Midbrain (tissue), 1 donor: Measurements from ENCODE around the gene EID3.
"Not testable (repeated sequence)": the region's sequence is repeated elsewhere in the genome, so short reads cannot be mapped to it uniquely, and the experiment has no call there.

ENCODE experiments used
- DNase-seq: peaks from one replicate; lab custom pipeline; 2025; lab: John Stamatoyannopoulos, UW

EID3 gene

GRCh38 chr12:104290320-104290719, 13.2 kb upstream of the EID3 start:
- no peak for DNase-seq

- DNase-seq, result no peak
Measured at GRCh38 chr12:104290855-104291254, 12.7 kb upstream of the EID3 start.

- DNase-seq, result no peak
Measured at GRCh38 chr12:104291867-104292524, 11.5 kb upstream of the EID3 start.

- DNase-seq, result no peak
Measured at GRCh38 chr12:104292872-104293794, 10.4 kb upstream of the EID3 start.

- not testable (repeated sequence) for DNase-seq
Measured at GRCh38 chr12:104294158-104294859, 9.2 kb upstream of the EID3 start.

GRCh38 chr12:104294927-104295668, 8.4 kb upstream of the EID3 start:
- DNase-seq, result no peak

- DNase-seq, result no peak
Measured at GRCh38 chr12:104295954-104296353, 7.6 kb upstream of the EID3 start.

GRCh38 chr12:104296718-104297117, 6.8 kb upstream of the EID3 start:
- DNase-seq, result no peak

- DNase-seq, result no peak
Measured at GRCh38 chr12:104297477-104298113, 5.9 kb upstream of the EID3 start.

GRCh38 chr12:104299842-104300481, 3.6 kb upstream of the EID3 start:
- DNase-seq, result no peak

GRCh38 chr12:104304261-104305009, 896 bp downstream of the EID3 start:
- no peak for DNase-seq

- DNase-seq, result no peak
Measured at GRCh38 chr12:104305349-104305748, 1.8 kb downstream of the EID3 start.

- no peak for DNase-seq
Measured at GRCh38 chr12:104306376-104306775, 2.8 kb downstream of the EID3 start.

- DNase-seq, result no peak
Measured at GRCh38 chr12:104306943-104307654, 3.6 kb downstream of the EID3 start.

- no peak for DNase-seq
Measured at GRCh38 chr12:104307655-104308000, 4.1 kb downstream of the EID3 start.

GRCh38 chr12:104309446-104309993, 6.0 kb downstream of the EID3 start:
- DNase-seq, result no peak

- DNase-seq, result no peak
Measured at GRCh38 chr12:104310751-104311633, 7.5 kb downstream of the EID3 start.

GRCh38 chr12:104312202-104312601, 8.7 kb downstream of the EID3 start:
- no peak for DNase-seq
